ENCODE data around the gene S100A1. TPM values are rescaled to one million over a fixed set of nuclear protein-coding genes. Genes with fewer than 3 reads are reported as not detected.

Gene S100A1
- total and polyA plus RNA-seq, 2 of the 8 experiments (the other 6 are each of a cell fraction or from before 2014, with no cell fraction given), result 2.0 TPM; not detected in 1

- TF ChIP-seq KDM4A (IDR thresholded peaks at IDR 0.05; ENCODE audit: low read depth, low read length, severe bottlenecking) (no peak), TBP (IDR thresholded peaks at IDR 0.05; ENCODE audit: low read depth, low read length) (no peak), NANOG (IDR thresholded peaks at IDR 0.05; ENCODE audit: insufficient read depth, low read depth, low read length, poor library complexity, severe bottlenecking) (no peak), KDM5A (IDR thresholded peaks at IDR 0.05; ENCODE audit: low read length) (no peak), YY1 (IDR thresholded peaks at IDR 0.05; ENCODE audit: low read depth, low read length) (no peak), ATF2 (IDR thresholded peaks at IDR 0.05; ENCODE audit: low read length) (no peak)
Measured at GRCh38 chr1:153610811-153611301, 17.4 kb upstream of the S100A1 start (continued).

Measured in H1 (cell line).